ENCODE data around the gene IL21.
"Not testable (repeated sequence)": the region's sequence is repeated elsewhere in the genome, so short reads cannot be mapped to it uniquely, and the experiment has no call there.

Gene IL21

DNA sequence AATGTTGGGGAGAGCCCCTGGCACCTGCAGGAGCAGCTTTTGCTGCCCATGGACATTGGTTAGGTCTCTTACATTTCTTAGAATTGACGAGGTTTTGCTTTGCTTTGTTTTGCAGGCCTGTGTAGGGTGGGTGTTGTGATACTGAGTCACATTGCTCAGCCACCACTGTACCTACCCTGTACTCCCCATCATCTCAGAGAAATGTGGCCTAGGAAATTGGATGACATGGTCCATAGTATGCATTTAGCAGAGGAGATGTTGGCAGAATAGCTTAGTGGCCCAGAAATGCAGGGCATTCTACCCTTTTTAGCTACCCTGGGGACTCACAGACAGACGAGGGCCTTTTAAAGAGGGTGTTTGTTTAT is 43.7 kb downstream of the IL21 start:
- DNase-seq = no peak

DNA sequence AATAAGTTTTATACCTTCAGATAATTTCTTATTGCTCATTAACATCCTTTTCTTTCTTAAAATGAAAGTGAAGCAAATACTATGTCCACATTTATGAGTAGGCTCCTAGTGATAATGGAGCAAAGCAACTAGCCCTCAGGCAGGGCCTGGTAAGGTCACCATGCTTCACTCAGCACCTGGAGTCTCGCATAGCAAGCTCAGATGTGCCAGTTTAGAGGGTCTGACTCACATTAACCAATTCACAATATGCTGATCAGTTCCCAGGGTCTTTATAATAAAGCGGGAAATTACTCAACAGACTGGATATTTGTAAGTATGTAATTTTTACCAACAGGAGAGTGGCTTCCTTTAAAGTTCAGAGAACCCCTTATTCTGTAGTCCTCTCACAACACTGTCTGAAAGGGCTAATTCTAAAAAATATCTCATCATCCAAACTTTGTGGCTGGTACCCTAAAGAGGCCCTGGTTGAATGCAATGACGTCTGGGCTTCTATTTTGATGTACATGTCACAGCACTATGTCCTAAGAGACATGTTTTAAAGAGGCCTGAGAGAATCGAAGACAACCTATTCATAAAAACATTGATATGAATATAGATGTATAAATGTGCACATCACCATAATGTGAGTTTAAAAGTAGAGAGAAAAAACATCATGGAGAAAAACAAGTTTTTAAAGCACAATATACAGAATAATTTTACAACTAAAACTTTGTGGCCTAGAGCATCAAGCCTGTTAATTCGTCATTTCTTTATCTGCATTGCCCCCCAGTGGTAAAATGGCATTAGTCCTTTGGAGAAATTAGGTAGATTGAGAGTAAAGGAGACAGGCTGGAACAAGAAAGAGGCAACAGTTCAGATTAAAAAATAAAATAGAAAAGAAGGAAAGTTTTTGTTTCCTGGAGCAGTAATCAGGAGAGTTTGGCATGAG is 44.3 kb downstream of the IL21 start:
- peak; percentile 16 to 42 for DNase-seq

GRCh38 chr4:122574347-122574746 is 46.5 kb downstream of the IL21 start:
- not testable (repeated sequence) for DNase-seq

GRCh38 chr4:122562449-122562848 is 58.4 kb downstream of the IL21 start:
- DNase-seq = no peak

All from inflammatory macrophage (primary cell).